Central memory CD4-positive, alpha-beta T cell (primary cell): ENCODE data around the gene DNAJC12.

Experiments used
- DNase-seq: peaks from one replicate; pipeline ENCODE4 v3.0.0; 2022

DNAJC12 gene

GRCh38 chr10:67760272-67760671, 77.7 kb downstream of the DNAJC12 start:
- DNase-seq: no peak
